ENCODE data around the gene ERGIC1. TPM values are rescaled to one million over a fixed set of nuclear protein-coding genes. Genes with fewer than 3 reads are reported as not detected.

The ERGIC1 gene
- total RNA-seq, 4 donors from 2014 or later = 156 to 214 (median 175) TPM

GRCh38 chr5:172873513-172873912, 39.5 kb downstream of the ERGIC1 start:
- Histone ChIP-seq H3K27ac (peak overlapping the region; percentile 97 to 98 (median 98)), H3K36me3 (no peaks in the 10 kb centered on the region), H3K9me3 (no peaks in the 10 kb centered on the region), H3K4me3 (replicated peaks in 1 of 3) (no peak overlapping the region), H3K27me3 (no peaks in the 10 kb centered on the region), H3K4me1 (peaks cover 73 to 80% of the 10 kb centered on the region in 2 donors)
- no peak for TF ChIP-seq CTCF (IDR thresholded peaks at IDR 0.05)
- TF ChIP-seq POLR2A (IDR thresholded peaks at IDR 0.05) = no peak
- intact Hi-C loops (cut with DNase I) = no loop called here
- WGBS, 2 donors = 67 to 100% methylated on average over 1 to 3 of the region's 3 CpGs
- no peak for DNase-seq

- WGBS, 2 donors = 53 to 70% methylated on average over 8 of the region's 8 CpGs
- no peaks in the 10 kb centered on the region for H3K9me3 ChIP-seq
- TF ChIP-seq CTCF (IDR thresholded peaks at IDR 0.05) = no peak
- TF ChIP-seq POLR2A (IDR thresholded peaks at IDR 0.05) = no peak
- H3K27ac ChIP-seq = peak overlapping the region; percentile 97 to 98 (median 98)
- no peaks in the 10 kb centered on the region for H3K36me3 ChIP-seq
- H3K27me3 ChIP-seq = no peaks in the 10 kb centered on the region
- H3K4me1 ChIP-seq = peaks cover 61 to 81% of the 10 kb centered on the region in 2 donors
- intact Hi-C loops (cut with DNase I) = no loop called here
- H3K4me3 ChIP-seq (replicated peaks in 1 of 3) = no peak overlapping the region
- DNase-seq = peak; percentile 58 to 59
These were observed 40.8 kb downstream of the ERGIC1 start for GRCh38 chr5:172874647-172875504.

GRCh38 chr5:172875505-172876279, 41.6 kb downstream of the ERGIC1 start:
- Histone ChIP-seq H3K4me1 (peaks cover 61 to 81% of the 10 kb centered on the region in 2 donors), H3K27me3 (no peaks in the 10 kb centered on the region), H3K27ac (peak overlapping the region; percentile 97 to 98 (median 98)), H3K4me3 (replicated peaks in 1 of 3) (no peak overlapping the region), H3K36me3 (no peaks in the 10 kb centered on the region), H3K9me3 (no peaks in the 10 kb centered on the region)
- intact Hi-C loops (cut with DNase I) = no loop called here
- WGBS, 2 donors = 50 to 57% methylated on average over 7 of the region's 7 CpGs
- TF ChIP-seq CTCF (IDR thresholded peaks at IDR 0.05) = no peak
- no peak for TF ChIP-seq POLR2A (IDR thresholded peaks at IDR 0.05)
- no peak for DNase-seq

GRCh38 chr5:172876578-172876977, 42.5 kb downstream of the ERGIC1 start:
- Histone ChIP-seq H3K4me3 (replicated peaks in 1 of 3) (no peak overlapping the region), H3K36me3 (no peaks in the 10 kb centered on the region), H3K27me3 (no peaks in the 10 kb centered on the region), H3K9me3 (no peaks in the 10 kb centered on the region), H3K27ac (peak overlapping the region in 2 of 3 donors; percentile 97 to 98), H3K4me1 (peaks cover 53 to 74% of the 10 kb centered on the region in 2 donors)
- no peak for TF ChIP-seq POLR2A (IDR thresholded peaks at IDR 0.05)
- intact Hi-C loops (cut with DNase I) = no loop called here
- 95% methylated on average over 8 of the region's 8 CpGs for WGBS, 2 donors
- DNase-seq = no peak

GRCh38 chr5:172877466-172878260, 43.6 kb downstream of the ERGIC1 start:
- Histone ChIP-seq H3K27me3 (no peaks in the 10 kb centered on the region), H3K27ac (peak overlapping the region in 1 of 3 donors; percentile 44), H3K4me3 (replicated peaks in 1 of 3) (no peak overlapping the region), H3K9me3 (no peaks in the 10 kb centered on the region), H3K36me3 (no peaks in the 10 kb centered on the region), H3K4me1 (peaks cover 42 to 64% of the 10 kb centered on the region in 2 donors)
- no peak for DNase-seq
- no peak for TF ChIP-seq CTCF (IDR thresholded peaks at IDR 0.05)
- TF ChIP-seq POLR2A (IDR thresholded peaks at IDR 0.05) = no peak
- 88 to 90% methylated on average over 9 of the region's 9 CpGs for WGBS, 2 donors
- intact Hi-C loops (cut with DNase I) = no loop called here

Data from thyroid gland (tissue), 4 donors.